H1 (cell line): ENCODE measurements around the gene FASN. TPM values are rescaled to one million over a fixed set of nuclear protein-coding genes. Genes with fewer than 3 reads are reported as not detected.
"Not testable (repeated sequence)": the region's sequence is repeated elsewhere in the genome, so short reads cannot be mapped to it uniquely, and the experiment has no call there.

Source experiments
- CTCF ChIA-PET: fragments of 300-600 bp; sonication (Branson Sonifier 250); formaldehyde crosslinking; loops from one replicate; lab custom pipeline; 2021; ENCODE audit not compliant: partially characterized antibody; lab: Charles Lee
- POLR2A ChIA-PET: fragments of 300-600 bp; sonication (Branson Sonifier 250); formaldehyde crosslinking; loops from one replicate; lab custom pipeline; 2021; ENCODE audit warnings: inconsistent platforms; ENCODE audit not compliant: partially characterized antibody; lab: Charles Lee
- DNase-seq, 2 experiments: peaks; one replicate each; pipeline versions ENCODE4 v3.0.0 to v3.0.0-alpha.2; 2010 to 2022; ENCODE audit warnings: low spot score in 2 of 2, low read depth in 1 of 2, mixed read lengths in 1 of 2
- FAIRE-seq: peaks from 2 replicates; lab custom pipeline; 2011; peaks lifted over from hg19 to GRCh38; lab: Jason Lieb, UNC
- H2AFZ ChIP-seq: 2 replicates; pipeline ENCODE4 v1.8.1; 2012; ENCODE audit warnings: low read length, inconsistent platforms
- H2AK5ac ChIP-seq: 2 replicates; pipeline ENCODE4 v1.6.1; 2013; ENCODE audit warnings: low read depth, low read length
- H2BK120ac ChIP-seq: replicated peaks from 2 replicates; pipeline ENCODE3; 2013; ENCODE audit warnings: low read depth, low read length, inconsistent platforms
- H2BK12ac ChIP-seq: 2 replicates; pipeline ENCODE4 v1.6.1; 2013; ENCODE audit warnings: low read depth, low read length
- H2BK15ac ChIP-seq: 2 replicates; pipeline ENCODE4 v1.6.1; 2013; ENCODE audit warnings: low read length
- H2BK20ac ChIP-seq: 2 replicates; pipeline ENCODE4 v1.6.1; 2013; ENCODE audit warnings: low read length
- H2BK5ac ChIP-seq: 2 replicates; pipeline ENCODE4 v1.6.1; 2013; ENCODE audit warnings: low read depth, low read length
- H3K14ac ChIP-seq: 2 replicates; pipeline ENCODE4 v1.6.1; 2013; ENCODE audit warnings: inconsistent platforms; ENCODE audit not compliant: insufficient read length
- H3K18ac ChIP-seq: 2 replicates; pipeline ENCODE4 v1.6.1; 2013; ENCODE audit warnings: low read length; ENCODE audit errors: extremely low read depth
- H3K23ac ChIP-seq: 2 replicates; pipeline ENCODE4 v1.6.1; 2013; ENCODE audit warnings: inconsistent platforms; ENCODE audit not compliant: insufficient read length
- H3K23me2 ChIP-seq: 2 replicates; pipeline ENCODE4 v1.6.1; 2013; ENCODE audit warnings: low read depth, low read length
- H3K27ac ChIP-seq: 2 replicates; pipeline ENCODE4 v1.6.1; 2011; ENCODE audit warnings: low read depth, low read length, inconsistent platforms
- H3K27me3 ChIP-seq, 4 experiments: replicated peaks in 1 of 4; 1 replicate in 1 of 4; 2 replicates in 3 of 4; pipeline versions ENCODE4 v1.6.1 to v1.8.1; 2011 to 2013; ENCODE audit warnings: low read length in 3 of 4, mild to moderate bottlenecking in 3 of 4, inconsistent platforms in 2 of 4, mixed read lengths in 2 of 4, moderate library complexity in 1 of 4; ENCODE audit not compliant: control insufficient read depth in 3 of 4, insufficient read depth in 3 of 4; ENCODE audit errors: extremely low read depth in 1 of 4
- H3K36me3 ChIP-seq, 4 experiments: 2 replicates each; pipeline versions ENCODE4 v1.6.1 to v1.8.1; 2011 to 2013; ENCODE audit warnings: mild to moderate bottlenecking in 4 of 4, low read length in 3 of 4, moderate library complexity in 2 of 4, control low read depth in 1 of 4, inconsistent platforms in 1 of 4; ENCODE audit not compliant: insufficient read depth in 4 of 4, control insufficient read depth in 2 of 4
- H3K4ac ChIP-seq: replicated peaks from 2 replicates; pipeline ENCODE3; 2013; ENCODE audit warnings: low read length, low read depth, mixed read lengths, inconsistent platforms; ENCODE audit not compliant: insufficient read length
- H3K4me1 ChIP-seq, 4 experiments: replicated peaks in 1 of 4; 1 replicate in 1 of 4; 2 replicates in 3 of 4; pipeline versions ENCODE4 v1.6.1 to v1.8.1; 2011 to 2013; ENCODE audit warnings: low read length in 3 of 4, inconsistent platforms in 2 of 4, mixed read lengths in 1 of 4; ENCODE audit not compliant: insufficient read depth in 4 of 4, control insufficient read depth in 3 of 4
- H3K4me2 ChIP-seq, 2 experiments: 2 replicates each; pipeline versions ENCODE4 v1.6.1 to v1.8.1; 2011 to 2013; ENCODE audit warnings: low read depth in 2 of 2, low read length in 2 of 2, control low read depth in 1 of 2, inconsistent platforms in 1 of 2, mild to moderate bottlenecking in 1 of 2; ENCODE audit not compliant: insufficient read depth in 1 of 2
- H3K4me3 ChIP-seq, 4 experiments: fragments of 200-600, 300-600 bp in 1 of 4; sonication (generic), shearing (Covaris generic), sonication (Bioruptor Twin) in 1 of 4; 2 replicates each; pipeline versions ENCODE4 v1.5.1 to v1.8.1; 2011 to 2016; ENCODE audit warnings: low read length in 4 of 4, low read depth in 3 of 4, control low read depth in 2 of 4, inconsistent platforms in 2 of 4, mild to moderate bottlenecking in 2 of 4, mixed read lengths in 1 of 4, moderate library complexity in 1 of 4; ENCODE audit not compliant: insufficient read depth in 2 of 4; ENCODE audit errors: extremely low read depth in 1 of 4
- H3K56ac ChIP-seq: replicated peaks from 2 replicates; pipeline ENCODE3; 2013; ENCODE audit warnings: low read depth, mild to moderate bottlenecking, mixed read lengths, low read length, inconsistent platforms; ENCODE audit not compliant: insufficient read length
- H3K79me1 ChIP-seq: 2 replicates; pipeline ENCODE4 v1.6.1; 2013; ENCODE audit warnings: low read depth, low read length, control low read depth
- H3K79me2 ChIP-seq, 2 experiments: 2 replicates each; pipeline versions ENCODE4 v1.6.1 to v1.8.1; 2012 to 2013; ENCODE audit warnings: low read length in 2 of 2, mild to moderate bottlenecking in 2 of 2, inconsistent platforms in 1 of 2; ENCODE audit not compliant: insufficient read depth in 2 of 2, control insufficient read depth in 1 of 2
- H3K9ac ChIP-seq, 4 experiments: replicated peaks in 1 of 4; 1 replicate in 1 of 4; 2 replicates in 3 of 4; pipeline versions ENCODE4 v1.6.1 to v1.8.1; 2011 to 2013; ENCODE audit warnings: low read depth in 3 of 4, low read length in 3 of 4, control low read depth in 2 of 4, mild to moderate bottlenecking in 2 of 4, moderate library complexity in 2 of 4, inconsistent platforms in 1 of 4; ENCODE audit errors: extremely low read depth in 1 of 4
- H3K9me3 ChIP-seq, 2 experiments: 2 replicates each; pipeline versions ENCODE4 v1.6.1 to v1.8.1; 2012 to 2013; ENCODE audit warnings: mild to moderate bottlenecking in 2 of 2, moderate library complexity in 2 of 2, control low read depth in 1 of 2, inconsistent platforms in 1 of 2, low read depth in 1 of 2, low read length in 1 of 2, mixed read lengths in 1 of 2; ENCODE audit not compliant: insufficient read depth in 2 of 2
- H4K20me1 ChIP-seq, 2 experiments: replicated peaks in 1 of 2; 2 replicates each; pipeline versions ENCODE3 to v1.8.1; 2011 to 2013; ENCODE audit warnings: inconsistent platforms in 2 of 2, low read length in 2 of 2, mild to moderate bottlenecking in 1 of 2; ENCODE audit not compliant: insufficient read depth in 2 of 2, control insufficient read depth in 1 of 2
- H4K5ac ChIP-seq: 2 replicates; pipeline ENCODE4 v1.6.1; 2013; ENCODE audit warnings: low read length, low read depth, mixed read lengths, inconsistent platforms; ENCODE audit not compliant: insufficient read length
- H4K8ac ChIP-seq: 2 replicates; pipeline ENCODE4 v1.8.0; 2013; ENCODE audit warnings: mild to moderate bottlenecking, moderate library complexity, low read length, inconsistent platforms; ENCODE audit not compliant: insufficient read depth; ENCODE audit errors: extremely low read depth
- H4K91ac ChIP-seq: replicated peaks from 2 replicates; pipeline ENCODE3; 2013; ENCODE audit warnings: low read length, mixed read lengths, inconsistent platforms; ENCODE audit not compliant: insufficient read length
- CEBPB ChIP-seq: IDR thresholded peaks from 2 replicates; pipeline ENCODE4 v1.6.1; 2012; ENCODE audit warnings: low read depth, low read length
- SIX5 ChIP-seq: IDR thresholded peaks from 2 replicates; pipeline ENCODE4 v1.6.1; 2011; ENCODE audit warnings: mild to moderate bottlenecking, low read depth, low read length
- SUZ12 ChIP-seq: fragments of 200-600 bp; sonication (generic); IDR thresholded peaks from 2 replicates; pipeline ENCODE4 v1.6.1; 2012; ENCODE audit warnings: mild to moderate bottlenecking, inconsistent platforms, low read length, moderate library complexity, mixed read lengths
- TAF1 ChIP-seq: IDR thresholded peaks from 2 replicates; pipeline ENCODE4 v1.6.1; 2011; ENCODE audit warnings: mild to moderate bottlenecking, low read depth, low read length
- ZNF274 ChIP-seq: IDR thresholded peaks from 2 replicates; pipeline ENCODE4 v1.7.0; 2012; ENCODE audit warnings: low read length, borderline replicate concordance; ENCODE audit errors: extremely low read depth
- WGBS, 2 experiments: shearing (Covaris generic) in 1 of 2; methylation state at CpG; one replicate each; pipeline versions ENCODE4 v1.1.6 to v1.1.7; 2013 to 2015; ENCODE audit warnings: low lambda C conversion rate in 2 of 2, mixed read lengths in 2 of 2, inconsistent platforms in 1 of 2, low coverage in 1 of 2, missing lambda C conversion rate in 1 of 2; ENCODE audit not compliant: insufficient replicate concordance in 2 of 2, insufficient coverage in 1 of 2, insufficient read length in 1 of 2; ENCODE audit errors: extremely low coverage in 1 of 2, missing lambda C conversion rate in 1 of 2; 5-methylcytosine and 5-hydroxymethylcytosine counted together
- polyA plus RNA-seq, 7 experiments: library from polyadenylated mRNA; depleted of rRNA in 3 of 7; stranded (reverse) in 5 of 7; unstranded in 2 of 7; fragments of >200 nt in 5 of 7; fragments of 200-250 nt in 2 of 7; gene quantifications; 1 replicate in 5 of 7; 2 replicates in 1 of 7; 4 replicates in 1 of 7; pipeline versions ENCODE4 v1.2.1 to v1.2.3, GENCODE V29; 2011 to 2013; ENCODE audit warnings: missing spikeins in 2 of 7, mixed read lengths in 2 of 7
- total RNA-seq: library from RNA; stranded (reverse); fragmentation: NEBNext Ultra II Directional; extraction: Animal tissue kit (Norgen Biotek cat#: 25700); gene quantifications from 2 replicates; pipeline ENCODE4 v1.2.1, GENCODE V29; 2021
- TF ChIP-seq, protein P1 (sequence below): IDR thresholded peaks from 2 replicates; pipeline ENCODE4 v1.6.1; 2011; ENCODE audit warnings: low read length, improper control_type of control experiment
- TF ChIP-seq, protein P2 (sequence below): IDR thresholded peaks from 2 replicates; pipeline ENCODE4 v1.6.1; 2012; ENCODE audit warnings: inconsistent platforms

Gene FASN
- total and polyA plus RNA-seq, 2 of the 8 experiments (the other 6 are each of a cell fraction or from before 2014, with no cell fraction given): 143 to 561 TPM

DNA sequence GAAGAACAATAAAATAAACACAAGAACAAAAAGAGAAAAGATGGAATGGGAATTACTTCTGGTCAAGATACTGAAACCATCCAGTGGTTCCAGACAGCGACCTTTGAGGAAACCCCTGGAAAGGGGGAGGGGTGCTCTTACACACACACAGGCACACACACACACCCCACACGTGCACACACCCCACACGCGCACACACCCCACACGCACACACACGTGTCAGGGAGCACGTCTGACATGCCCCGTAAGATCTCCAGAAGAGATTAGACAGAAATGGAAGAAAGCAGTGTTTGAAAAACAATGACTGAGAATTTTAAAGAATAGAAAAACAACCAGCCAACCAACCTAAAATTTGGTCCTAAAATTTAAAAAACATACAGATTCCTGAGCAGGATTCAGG is 45.3 kb upstream of the FASN start (continued):
- no peak for TF ChIP-seq SUZ12
- TF ChIP-seq, protein P1, sequence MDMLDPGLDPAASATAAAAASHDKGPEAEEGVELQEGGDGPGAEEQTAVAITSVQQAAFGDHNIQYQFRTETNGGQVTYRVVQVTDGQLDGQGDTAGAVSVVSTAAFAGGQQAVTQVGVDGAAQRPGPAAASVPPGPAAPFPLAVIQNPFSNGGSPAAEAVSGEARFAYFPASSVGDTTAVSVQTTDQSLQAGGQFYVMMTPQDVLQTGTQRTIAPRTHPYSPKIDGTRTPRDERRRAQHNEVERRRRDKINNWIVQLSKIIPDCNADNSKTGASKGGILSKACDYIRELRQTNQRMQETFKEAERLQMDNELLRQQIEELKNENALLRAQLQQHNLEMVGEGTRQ: no peak
- TF ChIP-seq, protein P2, sequence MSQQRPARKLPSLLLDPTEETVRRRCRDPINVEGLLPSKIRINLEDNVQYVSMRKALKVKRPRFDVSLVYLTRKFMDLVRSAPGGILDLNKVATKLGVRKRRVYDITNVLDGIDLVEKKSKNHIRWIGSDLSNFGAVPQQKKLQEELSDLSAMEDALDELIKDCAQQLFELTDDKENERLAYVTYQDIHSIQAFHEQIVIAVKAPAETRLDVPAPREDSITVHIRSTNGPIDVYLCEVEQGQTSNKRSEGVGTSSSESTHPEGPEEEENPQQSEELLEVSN: no peak
- no peak for TF ChIP-seq ZNF274
- no peak for TF ChIP-seq TAF1
- no peak for TF ChIP-seq SIX5
- TF ChIP-seq CEBPB: no peak

DNA sequence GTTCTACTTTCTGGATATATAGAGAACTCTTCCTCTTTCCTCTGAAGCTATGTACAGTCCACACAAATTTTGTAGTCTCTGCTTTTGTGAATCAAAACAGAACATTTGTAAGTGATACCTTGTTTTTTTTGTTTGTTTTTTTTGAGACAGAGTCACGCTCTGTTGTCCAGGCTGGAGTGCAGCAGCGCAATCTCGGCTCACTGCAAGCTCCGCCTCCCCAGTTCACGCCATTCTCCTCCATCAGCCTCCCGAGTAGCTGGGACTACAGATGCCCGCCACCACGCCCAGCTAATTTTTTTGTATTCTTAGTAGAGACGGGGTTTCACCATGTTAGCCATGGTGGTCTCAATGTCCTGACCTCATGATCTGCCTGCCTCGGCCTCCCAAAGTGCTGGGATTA is 41.9 kb upstream of the FASN start:
- H3K4me3 ChIP-seq, H2BK12ac ChIP-seq, H3K18ac ChIP-seq, H2AFZ ChIP-seq, H3K23ac ChIP-seq, H3K23me2 ChIP-seq, H4K5ac ChIP-seq, H2BK20ac ChIP-seq, H2BK5ac ChIP-seq, H3K4me1 ChIP-seq, H3K56ac ChIP-seq, H3K9me3 ChIP-seq, H3K9ac ChIP-seq, H3K79me1 ChIP-seq, H2BK120ac ChIP-seq, DNase-seq, H3K4me2 ChIP-seq, H4K20me1 ChIP-seq, H3K27me3 ChIP-seq, H4K8ac ChIP-seq, H2AK5ac ChIP-seq, H2BK15ac ChIP-seq, H3K79me2 ChIP-seq, H3K14ac ChIP-seq, H3K4ac ChIP-seq, FAIRE-seq, H4K91ac ChIP-seq, H3K36me3 ChIP-seq, H3K27ac ChIP-seq: not testable (repeated sequence)
- ChIA-PET CTCF (interaction anchor here (1.2 to 1.7 kb wide), 3 partner anchors 12 to 41 kb away, joined by 3 read pairs; partner anchors contain the start of gene FASN), POLR2A (interaction anchor here (0.6 to 1.2 kb wide), 2 partner anchors 96 to 109 kb away, joined by 3 to 4 read pairs; no protein-coding TSS in a partner anchor)
- 89% methylated on average over 10 of the region's 10 CpGs; no CpG with 5 or more reads in 1 of the 2 experiments for WGBS, 2 experiments
